HepG2 (cell line): ENCODE measurements around the gene SDC1. TPM values are rescaled to one million over a fixed set of nuclear protein-coding genes. Genes with fewer than 3 reads are reported as not detected.

Experiments
- ATAC-seq: fragments of 200-7000 bp; cut with Tn5 transposase; 3 replicates; pipeline ENCODE4 v1.9.1; 2020; ENCODE audit warnings: mild to moderate bottlenecking, moderate library complexity
- BruUV-seq: library from RNA; stranded (reverse); fragments of 400-500 nt; replicated peaks from 2 replicates; lab custom pipeline; 2021; lab: Mats Ljungman, UMichigan
- CTCF ChIA-PET: fragments of 300-600 bp; formaldehyde crosslinking; extraction: SDS; loops from one replicate; lab custom pipeline; 2021; ENCODE audit warnings: low total read pairs, inconsistent platforms, low intra/inter-chr PET ratio; lab: Yijun Ruan, JAX
- POLR2A ChIA-PET: fragments of 350-600 bp; sonication (Branson Sonifier 250); formaldehyde crosslinking; loops from one replicate; lab custom pipeline; 2020; ENCODE audit warnings: antibody characterized with exemption, inconsistent platforms; lab: Yijun Ruan, JAX
- DNase-seq: peaks from one replicate; pipeline ENCODE4 v3.0.0-alpha.2; 2015; ENCODE audit warnings: low spot score
- FAIRE-seq: peaks from 3 replicates; lab custom pipeline; 2011; peaks lifted over from hg19 to GRCh38; lab: Jason Lieb, UNC
- H2AFZ ChIP-seq: one replicate; pipeline ENCODE4 v1.6.1; 2011; ENCODE audit warnings: low read length, inconsistent platforms
- H3K27ac ChIP-seq: fragments of 300-600 bp; 3 replicates; pipeline ENCODE4 v1.8.0; 2011; ENCODE audit warnings: mixed run types, mild to moderate bottlenecking, mixed read lengths, low read length, inconsistent platforms; ENCODE audit not compliant: insufficient read depth; ENCODE audit errors: extremely low read length
- H3K27me3 ChIP-seq, 2 experiments: fragments of 200-600 bp in 1 of 2; 2 replicates in 1 of 2; 3 replicates in 1 of 2; pipeline versions ENCODE4 v1.6.0 to v1.8.0; 2011; ENCODE audit warnings: low read length in 2 of 2, mild to moderate bottlenecking in 2 of 2, moderate library complexity in 2 of 2, inconsistent platforms in 1 of 2; ENCODE audit not compliant: insufficient read depth in 2 of 2, control insufficient read depth in 1 of 2
- H3K36me3 ChIP-seq, 2 experiments: fragments of 200-600 bp in 1 of 2; replicated peaks in 1 of 2; 2 replicates in 1 of 2; 3 replicates in 1 of 2; pipeline versions ENCODE4 v1.5.1 to v1.8.0; 2011; ENCODE audit warnings: low read length in 2 of 2, inconsistent platforms in 1 of 2; ENCODE audit not compliant: insufficient read depth in 2 of 2, control insufficient read depth in 1 of 2
- H3K4me1 ChIP-seq: 2 replicates; pipeline ENCODE4 v1.5.1; 2012; ENCODE audit warnings: low read length, inconsistent platforms; ENCODE audit not compliant: insufficient read depth
- H3K4me2 ChIP-seq: 2 replicates; pipeline ENCODE4 v1.6.0; 2011; ENCODE audit warnings: low read depth, low read length, inconsistent platforms
- H3K4me3 ChIP-seq, 3 experiments: fragments of 200-600 bp in 1 of 3; sonication (generic), shearing (Covaris generic) in 1 of 3; replicated peaks in 1 of 3; 2 replicates each; pipeline ENCODE4 v1.5.1; 2011 to 2016; ENCODE audit warnings: low read length in 3 of 3, inconsistent platforms in 2 of 3, low read depth in 2 of 3, mild to moderate bottlenecking in 2 of 3, control low read depth in 1 of 3, mixed read lengths in 1 of 3; ENCODE audit not compliant: insufficient read depth in 1 of 3
- H3K79me2 ChIP-seq: one replicate; pipeline ENCODE4 v1.6.1; 2011; ENCODE audit warnings: low read length, inconsistent platforms; ENCODE audit not compliant: insufficient read depth
- H3K9ac ChIP-seq: 2 replicates; pipeline ENCODE4 v1.6.0; 2011; ENCODE audit warnings: mild to moderate bottlenecking, low read depth, low read length, inconsistent platforms; ENCODE audit not compliant: insufficient read depth
- H3K9me3 ChIP-seq: 2 replicates; pipeline ENCODE4 v1.5.1; 2012; ENCODE audit warnings: mild to moderate bottlenecking, low read length
- H4K20me1 ChIP-seq: 2 replicates; pipeline ENCODE4 v1.6.0; 2011; ENCODE audit warnings: inconsistent platforms, mild to moderate bottlenecking, low read length, moderate library complexity; ENCODE audit not compliant: insufficient read depth
- AGO2 ChIP-seq: fragments of 200-400 bp; formaldehyde crosslinking; optimal IDR thresholded peaks from 2 replicates; pipeline ENCODE3; 2017; ENCODE audit warnings: mild to moderate bottlenecking, low read depth, low read length, moderate library complexity
- BHLHE40 ChIP-seq: IDR thresholded peaks from 2 replicates; pipeline ENCODE4 v1.6.1; 2011; ENCODE audit warnings: low read length, improper control_type of control experiment
- CCAR2 ChIP-seq: fragments of 200-400 bp; formaldehyde crosslinking; optimal IDR thresholded peaks from 2 replicates; pipeline ENCODE3; 2018; ENCODE audit warnings: low read depth, mild to moderate bottlenecking, low read length, moderate library complexity
- CHD4 ChIP-seq: fragments of 200-600 bp; sonication (generic); IDR thresholded peaks from 2 replicates; pipeline ENCODE4 v1.7.0; 2017; ENCODE audit warnings: mild to moderate bottlenecking, low read length, borderline replicate concordance
- DR1 ChIP-seq: sonication (generic); formaldehyde crosslinking; IDR thresholded peaks from 2 replicates; pipeline ENCODE4 v1.8.0; 2021; ENCODE audit warnings: mild to moderate bottlenecking, missing genetic modification reagents, inconsistent platforms
- HNRNPL ChIP-seq: fragments of 200-400 bp; formaldehyde crosslinking; IDR thresholded peaks from 2 replicates; pipeline ENCODE4 v1.6.1; 2017; ENCODE audit warnings: mild to moderate bottlenecking, low read depth, low read length
- HOXA3 ChIP-seq: sonication (generic); formaldehyde crosslinking; IDR thresholded peaks from 2 replicates; pipeline ENCODE4 v1.5.0; 2020; ENCODE audit warnings: missing genetic modification reagents
- POLR2AphosphoS2 ChIP-seq: IDR thresholded peaks from 2 replicates; pipeline ENCODE4 v1.6.1; 2011; ENCODE audit warnings: low read depth, low read length, improper control_type of control experiment
- SMYD3 ChIP-seq: sonication (generic); formaldehyde crosslinking; IDR thresholded peaks from 2 replicates; pipeline ENCODE4 v1.8.1; 2023; ENCODE audit warnings: mild to moderate bottlenecking, missing genetic modification reagents
- SPEN ChIP-seq: sonication (generic); formaldehyde crosslinking; IDR thresholded peaks from 2 replicates; pipeline ENCODE4 v1.5.1; 2020; ENCODE audit warnings: low read depth, mild to moderate bottlenecking, missing genetic modification reagents
- ZBTB1 ChIP-seq: sonication (generic); formaldehyde crosslinking; IDR thresholded peaks from 2 replicates; pipeline ENCODE4 v1.4.0; 2020; ENCODE audit warnings: missing genetic modification reagents, borderline replicate concordance
- ZBTB33 ChIP-seq: sonication (generic); formaldehyde crosslinking; IDR thresholded peaks from 2 replicates; pipeline ENCODE4 v1.4.0; 2020; ENCODE audit warnings: missing genetic modification reagents
- ZBTB38 ChIP-seq: sonication (generic); formaldehyde crosslinking; IDR thresholded peaks from 2 replicates; pipeline ENCODE4 v1.5.1; 2020; ENCODE audit warnings: mild to moderate bottlenecking, missing genetic modification reagents
- ZFP36L2 ChIP-seq: sonication (generic); formaldehyde crosslinking; IDR thresholded peaks from 2 replicates; pipeline ENCODE4 v1.4.0; 2020; ENCODE audit warnings: missing genetic modification reagents
- ZNF235 ChIP-seq: sonication (generic); formaldehyde crosslinking; IDR thresholded peaks from 2 replicates; pipeline ENCODE4 v1.8.1; 2023; ENCODE audit warnings: mild to moderate bottlenecking, missing genetic modification reagents, borderline replicate concordance
- ZNF441 ChIP-seq: sonication (generic); formaldehyde crosslinking; IDR thresholded peaks from 2 replicates; pipeline ENCODE4 v1.7.0; 2021; ENCODE audit warnings: missing genetic modification reagents, borderline replicate concordance
- WGBS: methylation state at CpG from one replicate; pipeline ENCODE4 v1.1.6; 2017; ENCODE audit warnings: low lambda C conversion rate; 5-methylcytosine and 5-hydroxymethylcytosine counted together
- in situ Hi-C: cut with HindIII; loops from 2 replicates; pipeline ENCODE4 v1.10.0; 2017; ENCODE audit warnings: low pct_unique_long_range_greater_than_20kb; ENCODE audit not compliant: extremely low pct_ligation_motif_present
- intact Hi-C: fragments of 100-400 bp; cut with micrococcal nuclease; formaldehyde crosslinking; loops from one replicate; pipeline ENCODE4 v1.10.0; 2022; ENCODE audit not compliant: unreplicated experiment
- polyA plus RNA-seq, 8 experiments: library from polyadenylated mRNA; depleted of rRNA in 3 of 8; stranded (reverse) in 7 of 8; unstranded in 1 of 8; fragments of >200 nt; fragmentation: Illumina TruSeq in 4 of 8; extraction: Trizol in 4 of 8; gene quantifications; 2 replicates each; pipeline versions ENCODE4 v1.2.1 to v1.2.3, GENCODE V29; 2011 to 2016; ENCODE audit warnings: low read depth in 4 of 8, missing spikeins in 1 of 8, mixed read lengths in 1 of 8; ENCODE audit not compliant: insufficient read depth in 1 of 8
- total RNA-seq, 5 experiments: library from RNA; depleted of rRNA; stranded (reverse); fragments of >200 nt; fragmentation: Illumina TruSeq; extraction: Trizol; gene quantifications; 2 replicates each; pipeline ENCODE4 v1.2.3, GENCODE V29; 2016; ENCODE audit warnings: low read depth in 1 of 5
- TF ChIP-seq, protein P1 (sequence below): sonication (generic); formaldehyde crosslinking; IDR thresholded peaks from 2 replicates; pipeline ENCODE4 v1.9.0; 2022; ENCODE audit warnings: missing genetic modification reagents, mild to moderate bottlenecking, borderline replicate concordance
- TF ChIP-seq, protein P2 (sequence below), 2 experiments: fragments of 450-650 bp in 1 of 2; sonication (generic) in 1 of 2; formaldehyde crosslinking; IDR thresholded peaks; 2 replicates each; pipeline versions ENCODE4 v1.5.0 to v1.8.0; 2020 to 2022; ENCODE audit warnings: mild to moderate bottlenecking in 1 of 2, missing genetic modification reagents in 1 of 2

SDC1 gene
- total and polyA plus RNA-seq, 2 of the 13 experiments (the other 11 are each of a cell fraction or from before 2014, with no cell fraction given): 108 to 119 TPM

DNA sequence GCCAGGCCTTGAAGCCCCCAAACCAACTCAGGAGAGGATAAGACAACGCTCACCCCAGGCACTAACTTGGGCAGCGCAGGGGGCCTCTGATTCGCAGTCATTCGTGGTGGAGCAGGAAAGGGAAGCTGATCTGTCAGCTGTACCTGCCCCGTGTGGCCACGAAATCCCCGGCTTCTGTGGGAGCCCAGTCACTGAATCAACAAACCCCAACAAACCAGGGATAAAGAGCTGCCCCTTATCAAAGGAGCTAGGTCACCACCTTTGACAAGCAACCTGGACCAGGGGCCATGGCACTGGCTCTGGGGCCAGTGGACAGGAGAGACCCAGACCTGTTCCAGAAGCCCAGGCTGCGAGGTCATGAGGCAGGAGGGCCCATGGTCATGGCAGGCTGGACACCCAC, 14.5 kb downstream of the SDC1 start (continued):
- TF ChIP-seq POLR2AphosphoS2: no peak
- TF ChIP-seq SPEN: no peak
- TF ChIP-seq HOXA3 (CRISPR knock-in tag): no peak
- TF ChIP-seq SMYD3 (CRISPR knock-in tag): no peak
- TF ChIP-seq ZNF441: no peak

- ATAC-seq (no peak), FAIRE-seq (no peak), DNase-seq (no peak)
- Histone ChIP-seq H3K79me2 (peaks cover 27% of the 10 kb centered on the region), H3K36me3 (peaks cover 1 to 7% of the 10 kb centered on the region in 2 experiments; a peak in 3 of 5 replicates), H4K20me1 (no peaks in the 10 kb centered on the region), H3K27ac (peak overlapping the region; percentile 70), H3K27me3 (no peaks in the 10 kb centered on the region), H3K9me3 (no peaks in the 10 kb centered on the region), H3K4me1 (peaks cover 98% of the 10 kb centered on the region), H3K4me3 (no peak overlapping the region), H2AFZ (no peak overlapping the region), H3K9ac (no peak overlapping the region), H3K4me2 (no peak overlapping the region)
- in situ Hi-C loops: no loop called here
- no TSS peak for BruUV-seq
- WGBS: 97% methylated on average over 16 of the region's 21 CpGs
- ChIA-PET CTCF (no interaction called here), POLR2A (interaction anchor here (0.9 to 5.5 kb wide), 5 partner anchors 11 to 23 kb away, joined by 3 to 94 read pairs (median 11); partner anchors contain the start of gene SDC1)
- intact Hi-C loops: loop anchor here (2.0 kb wide), 1 partner anchor 19 kb away; no protein-coding TSS in a partner anchor
- TF ChIP-seq CHD4: no peak
- 0 out of 2 replicates have a peak, but pooled peaks have one; percentile 17 for TF ChIP-seq ZBTB38 (CRISPR knock-in tag)
- TF ChIP-seq BHLHE40: no peak
- TF ChIP-seq ZBTB1 (CRISPR knock-in tag): no peak
- peak; percentile 44 for TF ChIP-seq AGO2
- no peak for TF ChIP-seq DR1 (CRISPR knock-in tag)
- no peak for TF ChIP-seq CCAR2
- no peak for TF ChIP-seq ZNF235 (CRISPR knock-in tag)
- TF ChIP-seq HNRNPL: 0 out of 2 replicates have a peak, but pooled peaks have one; percentile 36
- TF ChIP-seq, protein P1, sequence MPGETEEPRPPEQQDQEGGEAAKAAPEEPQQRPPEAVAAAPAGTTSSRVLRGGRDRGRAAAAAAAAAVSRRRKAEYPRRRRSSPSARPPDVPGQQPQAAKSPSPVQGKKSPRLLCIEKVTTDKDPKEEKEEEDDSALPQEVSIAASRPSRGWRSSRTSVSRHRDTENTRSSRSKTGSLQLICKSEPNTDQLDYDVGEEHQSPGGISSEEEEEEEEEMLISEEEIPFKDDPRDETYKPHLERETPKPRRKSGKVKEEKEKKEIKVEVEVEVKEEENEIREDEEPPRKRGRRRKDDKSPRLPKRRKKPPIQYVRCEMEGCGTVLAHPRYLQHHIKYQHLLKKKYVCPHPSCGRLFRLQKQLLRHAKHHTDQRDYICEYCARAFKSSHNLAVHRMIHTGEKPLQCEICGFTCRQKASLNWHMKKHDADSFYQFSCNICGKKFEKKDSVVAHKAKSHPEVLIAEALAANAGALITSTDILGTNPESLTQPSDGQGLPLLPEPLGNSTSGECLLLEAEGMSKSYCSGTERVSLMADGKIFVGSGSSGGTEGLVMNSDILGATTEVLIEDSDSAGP: 0 out of 2 replicates have a peak, but pooled peaks have one; percentile 5
- TF ChIP-seq ZBTB33 (CRISPR knock-in tag): peak; percentile 80
- no peak for TF ChIP-seq ZFP36L2 (CRISPR knock-in tag)
- TF ChIP-seq, protein P2, sequence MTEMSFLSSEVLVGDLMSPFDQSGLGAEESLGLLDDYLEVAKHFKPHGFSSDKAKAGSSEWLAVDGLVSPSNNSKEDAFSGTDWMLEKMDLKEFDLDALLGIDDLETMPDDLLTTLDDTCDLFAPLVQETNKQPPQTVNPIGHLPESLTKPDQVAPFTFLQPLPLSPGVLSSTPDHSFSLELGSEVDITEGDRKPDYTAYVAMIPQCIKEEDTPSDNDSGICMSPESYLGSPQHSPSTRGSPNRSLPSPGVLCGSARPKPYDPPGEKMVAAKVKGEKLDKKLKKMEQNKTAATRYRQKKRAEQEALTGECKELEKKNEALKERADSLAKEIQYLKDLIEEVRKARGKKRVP (CRISPR knock-in tag; IDR thresholded peaks at IDR 0.05): no peak
Observed at GRCh38 chr2:20209373-20210109, 15.4 kb downstream of the SDC1 start.
